Fibroblast of villous mesenchyme (primary cell): Measurements from ENCODE around the gene TUBGCP6. TPM values are rescaled to one million over a fixed set of nuclear protein-coding genes. Genes with fewer than 3 reads are reported as not detected.

ENCODE experiments used
- DNase-seq: peaks from one replicate; pipeline ENCODE4 v3.0.0-alpha.2; 2010; ENCODE audit warnings: low read depth
- H3K4me3 ChIP-seq: 2 replicates; pipeline ENCODE4 v1.5.1; 2011; ENCODE audit warnings: low read depth, mild to moderate bottlenecking, low read length
- CTCF ChIP-seq: IDR thresholded peaks from 2 replicates; pipeline ENCODE4 v1.5.1; 2012; ENCODE audit warnings: low read depth, mild to moderate bottlenecking, low read length; ENCODE audit not compliant: insufficient read depth
- total RNA-seq: library from RNA; depleted of rRNA; stranded (reverse); fragments of >200 nt; gene quantifications from 2 replicates; pipeline ENCODE4 v1.2.3, GENCODE V29; 2012

TUBGCP6 gene
- total RNA-seq, result 25.4 and 32.4 TPM in 2 replicates

- peak; percentile 95 for DNase-seq
- peak; percentile 27 for TF ChIP-seq CTCF
- H3K4me3 ChIP-seq, result peak within 1 kb of the TSS; percentile 94
Observed at GRCh38 chr22:50244420-50245213, at the start of gene TUBGCP6. TUBGCP6 (minus strand) TSS chr22:50245023; CDS start chr22:50244459, 564 bp downstream.

DNA sequence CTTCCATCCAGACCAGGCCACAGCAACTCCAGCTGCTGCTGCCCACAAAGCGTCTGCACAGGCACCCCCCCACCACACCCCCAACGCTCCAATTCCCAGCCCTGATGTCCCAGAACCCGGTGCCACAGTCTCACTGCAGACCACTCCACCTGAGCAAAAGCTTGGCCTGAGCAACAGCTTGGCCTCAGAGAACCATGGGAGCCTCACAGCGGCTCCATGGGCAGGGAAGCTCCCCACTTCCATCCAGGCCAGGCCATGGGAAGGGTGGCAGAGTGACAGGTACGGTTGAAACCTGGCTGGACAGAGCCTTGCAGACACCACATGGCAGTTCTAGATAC, 49.5 kb upstream of the TUBGCP6 start:
- TF ChIP-seq CTCF, result no peak
- no peak for DNase-seq
- H3K4me3 ChIP-seq, result no peak overlapping the region

DNA sequence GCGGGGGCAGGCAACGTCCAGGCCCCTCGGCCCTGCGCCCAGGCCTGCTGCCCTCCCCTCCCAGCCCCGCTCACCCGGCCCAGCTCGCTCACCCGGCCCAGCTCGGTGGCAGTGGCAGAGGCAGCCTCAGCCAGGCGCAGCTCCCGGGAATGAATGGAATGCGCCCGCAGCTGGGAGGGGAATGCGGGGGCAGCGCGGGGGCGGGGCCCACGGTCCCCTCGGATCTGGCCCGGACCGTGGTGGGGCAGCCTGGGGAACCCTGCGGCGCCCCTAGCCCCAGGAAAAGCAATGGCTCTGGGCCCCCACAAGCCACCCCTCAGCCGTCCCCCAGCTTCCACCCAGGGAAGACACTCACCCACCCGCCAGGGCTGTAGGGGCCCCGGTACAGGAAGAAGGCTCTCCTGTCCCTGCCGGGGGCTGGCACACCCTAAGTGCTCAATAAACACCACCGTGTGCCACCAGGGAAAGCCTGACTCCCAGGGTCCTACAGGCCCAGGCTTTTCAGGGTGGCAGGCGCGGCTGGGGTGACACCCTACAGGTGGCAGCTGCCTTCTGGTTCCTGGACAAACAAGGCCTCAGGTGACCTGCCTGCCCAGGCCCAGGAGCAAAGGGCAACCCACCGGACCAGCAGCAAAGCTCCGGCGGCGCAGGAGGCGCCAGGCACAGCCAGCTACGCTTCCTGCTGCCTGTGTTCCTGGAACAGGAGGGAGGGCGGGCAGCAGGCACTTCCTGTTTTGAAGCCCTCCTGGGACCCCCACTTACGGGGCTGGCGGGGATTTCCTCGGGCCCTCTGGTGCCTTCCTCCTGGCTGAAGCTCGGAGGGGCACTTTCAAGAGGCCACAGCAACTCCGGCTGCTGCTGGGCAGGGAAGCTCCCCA, 48.9 kb upstream of the TUBGCP6 start:
- DNase-seq, result peak; percentile 69
- no peak for TF ChIP-seq CTCF
- H3K4me3 ChIP-seq, result peak overlapping the region; percentile 27

- no peak for TF ChIP-seq CTCF
- no peak for DNase-seq
- H3K4me3 ChIP-seq, result peak overlapping the region; percentile 36
Observed at GRCh38 chr22:50292643-50293440, 48.0 kb upstream of the TUBGCP6 start.

DNA sequence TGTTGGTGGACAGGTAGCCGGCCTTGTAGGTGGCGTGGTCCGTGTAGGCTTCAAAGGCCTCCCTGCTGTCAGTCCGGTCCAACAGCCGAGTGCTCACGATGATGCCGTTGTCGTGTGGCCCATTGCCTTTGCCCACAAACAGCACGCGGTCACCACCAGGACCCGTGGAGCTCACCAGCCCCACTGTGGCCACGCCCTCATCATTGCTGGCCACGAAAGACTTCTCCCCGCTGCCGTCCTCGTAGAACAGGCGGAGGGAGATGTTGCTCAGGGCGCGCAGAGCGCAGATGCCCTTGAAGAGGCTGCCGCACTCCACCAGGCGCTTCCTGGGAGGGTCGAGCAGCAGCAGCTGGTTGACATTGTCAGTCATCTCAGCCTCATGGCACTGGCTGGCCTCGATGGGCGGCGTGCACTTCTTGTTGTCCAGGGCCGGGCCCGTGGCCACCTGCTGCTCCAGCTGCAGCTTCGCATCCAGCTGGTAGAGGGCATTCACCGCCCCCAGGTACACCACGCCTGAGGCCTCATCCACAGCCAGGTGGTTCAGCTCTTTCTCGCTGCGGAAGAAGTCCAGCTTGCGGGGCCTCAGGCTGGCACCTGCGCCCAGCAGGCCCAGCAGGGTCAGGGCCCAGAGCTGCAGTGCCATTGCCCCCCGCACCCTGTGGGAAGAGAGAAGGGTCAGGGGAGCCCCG, 45.3 kb upstream of the TUBGCP6 start:
- DNase-seq, result no peak
- no peak for TF ChIP-seq CTCF

More for the DNA sequence above, 45.3 kb upstream of the TUBGCP6 start:
- H3K4me3 ChIP-seq, result no peak overlapping the region
